ENCODE results near the gene CEBPZOS.
"Not testable (repeated sequence)": the region's sequence is repeated elsewhere in the genome, so short reads cannot be mapped to it uniquely, and the experiment has no call there.

CEBPZOS gene

GRCh38 chr2:37198681-37199065, 2.4 kb downstream of the CEBPZOS start:
- Histone ChIP-seq H3K4me1 (no peaks in the 10 kb centered on the region; the same call in 1 of the 2 replicates), H3K4me3 (ENCODE audit: low read depth, low read length) (no peak overlapping the region), H3K9me3 (0 out of 2 replicates have a peak, but pooled peaks cover 2% of the 10 kb centered on the region), H3K27me3 (no peaks in the 10 kb centered on the region), H3K36me3 (peaks cover 43% of the 10 kb centered on the region)
- no peak for DNase-seq
- no peak for TF ChIP-seq CTCF (IDR thresholded peaks at IDR 0.05; ENCODE audit: low read depth, low read length)

DNA sequence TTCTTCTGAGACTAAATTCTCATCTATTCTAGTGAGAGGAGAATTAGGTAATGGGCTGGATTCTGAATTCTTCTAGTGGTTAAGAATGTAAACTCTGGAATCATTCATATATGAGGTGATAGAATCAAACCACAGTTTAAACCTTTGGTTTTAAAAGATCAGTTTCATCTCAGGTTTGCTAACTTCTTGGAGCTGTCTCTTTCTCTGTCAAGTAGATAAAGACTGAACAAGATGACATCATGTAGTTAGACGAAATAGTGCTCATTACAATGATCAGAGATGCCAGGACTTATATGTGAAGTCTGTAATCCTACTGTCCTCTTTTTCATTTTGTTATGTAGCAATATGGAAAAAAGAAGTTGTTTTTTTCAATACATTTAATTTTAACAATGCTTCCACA, 4.9 kb downstream of the CEBPZOS start:
- H3K4me1 ChIP-seq: no peaks in the 10 kb centered on the region; the same call in 1 of the 2 replicates
- DNase-seq: no peak
- H3K27me3 ChIP-seq: no peaks in the 10 kb centered on the region
- no peak for TF ChIP-seq CTCF (IDR thresholded peaks at IDR 0.05; ENCODE audit: low read depth, low read length)
- H3K36me3 ChIP-seq: peaks cover 68% of the 10 kb centered on the region
- H3K9me3 ChIP-seq: peaks cover 4% of the 10 kb centered on the region
- H3K4me3 ChIP-seq (ENCODE audit: low read depth, low read length): no peak overlapping the region

DNA sequence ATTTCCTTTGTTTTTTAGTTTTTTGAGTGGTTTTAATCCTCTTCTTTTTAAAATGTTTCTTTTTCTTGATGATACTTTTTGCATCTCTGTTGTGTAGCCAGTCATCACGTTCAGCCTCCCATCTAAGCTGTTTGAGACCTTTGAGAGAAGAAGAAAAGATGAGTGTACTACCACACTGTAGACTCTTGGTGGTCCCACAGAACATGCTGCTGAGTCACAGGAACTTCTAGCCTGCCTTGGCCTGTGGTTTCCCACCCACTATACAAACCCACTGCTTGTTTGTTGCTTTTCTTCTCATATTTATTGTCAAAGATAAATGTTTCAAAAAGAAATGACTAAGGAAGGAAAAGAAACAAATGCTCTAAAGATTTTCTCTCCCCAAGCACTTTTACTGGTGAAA, 5.5 kb downstream of the CEBPZOS start:
- Histone ChIP-seq H3K36me3 (peaks cover 74% of the 10 kb centered on the region), H3K4me3 (ENCODE audit: low read depth, low read length) (no peak overlapping the region), H3K4me1 (no peaks in the 10 kb centered on the region; the same call in 1 of the 2 replicates), H3K27me3 (no peaks in the 10 kb centered on the region), H3K9me3 (peaks cover 7% of the 10 kb centered on the region)
- no peak for DNase-seq
- no peak for TF ChIP-seq CTCF (IDR thresholded peaks at IDR 0.05; ENCODE audit: low read depth, low read length)

GRCh38 chr2:37203708-37204107, 7.4 kb downstream of the CEBPZOS start:
- H3K27me3 ChIP-seq: no peaks in the 10 kb centered on the region
- TF ChIP-seq CTCF (IDR thresholded peaks at IDR 0.05; ENCODE audit: low read depth, low read length): no peak
- no peak overlapping the region for H3K4me3 ChIP-seq (ENCODE audit: low read depth, low read length)
- peaks cover 89% of the 10 kb centered on the region for H3K36me3 ChIP-seq
- peaks cover 9% of the 10 kb centered on the region for H3K9me3 ChIP-seq
- H3K4me1 ChIP-seq: no peaks in the 10 kb centered on the region; the same call in 1 of the 2 replicates
- no peak for DNase-seq

- H3K36me3 ChIP-seq: peaks cover 96% of the 10 kb centered on the region
Measured at GRCh38 chr2:37205071-37205661, 8.9 kb downstream of the CEBPZOS start.

GRCh38 chr2:37205689-37206341, 9.5 kb downstream of the CEBPZOS start:
- no peak overlapping the region for H3K4me3 ChIP-seq (ENCODE audit: low read depth, low read length)
- H3K36me3 ChIP-seq: peaks cover 98% of the 10 kb centered on the region
- DNase-seq: no peak

More at GRCh38 chr2:37205071-37205661, 8.9 kb downstream of the CEBPZOS start:
- not testable (repeated sequence) for H3K27me3 ChIP-seq; H3K4me1 ChIP-seq; H3K9me3 ChIP-seq; DNase-seq; H3K4me3 ChIP-seq (ENCODE audit: low read depth, low read length)

GRCh38 chr2:37206760-37207159, 10.5 kb downstream of the CEBPZOS start:
- peaks cover 98% of the 10 kb centered on the region for H3K36me3 ChIP-seq
- H3K4me3 ChIP-seq (ENCODE audit: low read depth, low read length); H3K4me1 ChIP-seq; DNase-seq; H3K9me3 ChIP-seq; H3K27me3 ChIP-seq: not testable (repeated sequence)

More at GRCh38 chr2:37205689-37206341, 9.5 kb downstream of the CEBPZOS start:
- Histone ChIP-seq H3K27me3 (no peaks in the 10 kb centered on the region), H3K9me3 (peaks cover 9% of the 10 kb centered on the region), H3K4me1 (no peaks in the 10 kb centered on the region)
- no peak for TF ChIP-seq CTCF (IDR thresholded peaks at IDR 0.05; ENCODE audit: low read depth, low read length)

Data from BE2C (cell line).